Erythroblast (primary cell): ENCODE data around the gene KCMF1.

Experiments used
- GATA1 ChIP-seq: IDR thresholded peaks from 2 replicates; pipeline ENCODE4 v1.6.1; 2011; ENCODE audit warnings: low read depth, mild to moderate bottlenecking, control low read depth, low read length, moderate library complexity
- POLR2A ChIP-seq: IDR thresholded peaks from 2 replicates; pipeline ENCODE4 v1.6.1; 2011; ENCODE audit warnings: mild to moderate bottlenecking, low read length

DNA sequence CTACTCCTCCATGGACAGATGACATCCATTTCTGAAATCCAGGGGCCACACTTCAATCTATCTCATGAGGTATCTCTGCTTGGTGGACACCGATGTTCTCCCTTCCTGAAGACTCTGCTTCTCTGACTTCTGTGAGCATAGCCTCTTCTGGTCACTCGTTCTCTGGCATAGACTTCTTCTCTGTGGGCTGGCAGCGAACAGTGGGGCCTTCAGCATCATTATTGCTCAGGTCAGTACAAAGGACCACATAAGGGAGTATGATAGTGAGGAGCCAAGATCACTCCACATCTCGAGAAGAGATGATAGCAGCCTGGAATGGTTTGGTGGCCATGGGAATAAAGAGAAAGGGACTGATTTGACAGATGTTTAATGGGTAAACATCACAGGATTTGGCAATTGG is 8.0 kb upstream of the KCMF1 start:
- TF ChIP-seq POLR2A (no peak), GATA1 (no peak)
